Head of caudate nucleus (tissue), 42 donors: Measurements from ENCODE around the gene HMHB1.
"Not testable (repeated sequence)": the region's sequence is repeated elsewhere in the genome, so short reads cannot be mapped to it uniquely, and the experiment has no call there.

Experiments
- DNase-seq, 42 donors: peaks; one replicate each; pipeline versions ENCODE4 v3.0.0 to v3.0.0-alpha.2; 2020 to 2021; ENCODE audit warnings: mixed read lengths in 7 of 42
- intact Hi-C: fragments of 100-400 bp; cut with DNase I; formaldehyde crosslinking; loops from one replicate; pipeline ENCODE4 v1.15.0; 2022

The HMHB1 gene

GRCh38 chr5:143796753-143797152, 15.2 kb upstream of the HMHB1 start:
- intact Hi-C loops, result no loop called here
- DNase-seq, result no peak

GRCh38 chr5:143800715-143801114, 11.2 kb upstream of the HMHB1 start:
- DNase-seq, result no peak
- intact Hi-C loops, result no loop called here

- intact Hi-C loops, result no loop called here
Observed at GRCh38 chr5:143801252-143801939, 10.6 kb upstream of the HMHB1 start.

GRCh38 chr5:143805861-143806260, 6.1 kb upstream of the HMHB1 start:
- no peak for DNase-seq
- intact Hi-C loops, result no loop called here

More at GRCh38 chr5:143801252-143801939, 10.6 kb upstream of the HMHB1 start:
- DNase-seq, result no peak

GRCh38 chr5:143806579-143806978, 5.4 kb upstream of the HMHB1 start:
- intact Hi-C loops, result no loop called here

GRCh38 chr5:143807401-143807800, 4.6 kb upstream of the HMHB1 start:
- DNase-seq, result no peak
- intact Hi-C loops, result no loop called here

More at GRCh38 chr5:143806579-143806978, 5.4 kb upstream of the HMHB1 start:
- DNase-seq, result no peak

- intact Hi-C loops, DNase-seq: not testable (repeated sequence)
Observed at GRCh38 chr5:143816370-143816769, 4.4 kb downstream of the HMHB1 start.

- intact Hi-C loops, result loop anchor here (10.0 kb wide), 1 partner anchor 415 kb away; the partner anchor contains the start of gene NR3C1
- no peak for DNase-seq
Observed at GRCh38 chr5:143819716-143820115, 7.8 kb downstream of the HMHB1 start.

- intact Hi-C loops, result loop anchor here (10.0 kb wide), 1 partner anchor 416 kb away; the partner anchor contains the start of gene NR3C1
- DNase-seq, result no peak
Observed at GRCh38 chr5:143820451-143820850, 8.5 kb downstream of the HMHB1 start.

GRCh38 chr5:143824851-143825720, 13.1 kb downstream of the HMHB1 start:
- intact Hi-C loops, result loop anchor here (10.0 kb wide), 1 partner anchor 420 kb away; the partner anchor contains the start of gene NR3C1
- DNase-seq, result peak; percentile 65 to 94 (median 85)

GRCh38 chr5:143826951-143827444, 15.0 kb downstream of the HMHB1 start:
- no peak for DNase-seq
- intact Hi-C loops, result loop anchor here (10.0 kb wide), 1 partner anchor 422 kb away; the partner anchor contains the start of gene NR3C1

GRCh38 chr5:143828710-143829109, 16.7 kb downstream of the HMHB1 start:
- DNase-seq, result no peak
- intact Hi-C loops, result loop anchor here (10.0 kb wide), 1 partner anchor 424 kb away; the partner anchor contains the start of gene NR3C1

GRCh38 chr5:143833177-143833576, 21.2 kb downstream of the HMHB1 start:
- no peak for DNase-seq
- intact Hi-C loops, result no loop called here

GRCh38 chr5:143835251-143835650, 23.3 kb downstream of the HMHB1 start:
- no peak for DNase-seq
- intact Hi-C loops, result no loop called here

- intact Hi-C loops, result no loop called here
- DNase-seq, result no peak
Observed at GRCh38 chr5:143836161-143836725, 24.3 kb downstream of the HMHB1 start.

GRCh38 chr5:143837306-143837848, 25.4 kb downstream of the HMHB1 start:
- DNase-seq, result no peak
- intact Hi-C loops, result no loop called here

- no peak for DNase-seq
- intact Hi-C loops, result no loop called here
Observed at GRCh38 chr5:143841446-143841845, 29.5 kb downstream of the HMHB1 start.

GRCh38 chr5:143842920-143843319, 31.0 kb downstream of the HMHB1 start:
- no peak for DNase-seq
- intact Hi-C loops, result no loop called here

- no peak for DNase-seq
- intact Hi-C loops, result no loop called here
Observed at GRCh38 chr5:143843461-143843860, 31.5 kb downstream of the HMHB1 start.
